ENCODE data around the gene MANBA.

DNA sequence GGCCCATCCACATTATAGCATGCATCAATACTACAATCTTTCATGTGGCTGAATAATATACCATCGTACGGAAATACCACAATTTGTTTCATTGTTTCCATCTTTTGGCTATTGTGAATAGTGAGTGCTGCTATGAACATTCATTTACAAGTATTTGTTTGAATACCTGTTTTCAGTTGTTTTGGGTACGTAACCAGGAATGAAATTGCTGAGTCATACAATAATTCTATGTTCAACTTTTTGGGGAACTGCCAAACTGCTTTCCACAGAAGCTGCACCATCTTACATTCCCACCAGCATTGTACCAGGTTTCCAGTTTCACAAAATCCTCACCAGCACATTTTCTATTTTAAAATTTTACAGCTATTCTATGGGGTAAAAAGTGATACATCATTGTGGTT lies 28.5 kb upstream of the MANBA start:
- TF ChIP-seq POLR2A (IDR thresholded peaks at IDR 0.05): no peak
- TF ChIP-seq, protein P1, sequence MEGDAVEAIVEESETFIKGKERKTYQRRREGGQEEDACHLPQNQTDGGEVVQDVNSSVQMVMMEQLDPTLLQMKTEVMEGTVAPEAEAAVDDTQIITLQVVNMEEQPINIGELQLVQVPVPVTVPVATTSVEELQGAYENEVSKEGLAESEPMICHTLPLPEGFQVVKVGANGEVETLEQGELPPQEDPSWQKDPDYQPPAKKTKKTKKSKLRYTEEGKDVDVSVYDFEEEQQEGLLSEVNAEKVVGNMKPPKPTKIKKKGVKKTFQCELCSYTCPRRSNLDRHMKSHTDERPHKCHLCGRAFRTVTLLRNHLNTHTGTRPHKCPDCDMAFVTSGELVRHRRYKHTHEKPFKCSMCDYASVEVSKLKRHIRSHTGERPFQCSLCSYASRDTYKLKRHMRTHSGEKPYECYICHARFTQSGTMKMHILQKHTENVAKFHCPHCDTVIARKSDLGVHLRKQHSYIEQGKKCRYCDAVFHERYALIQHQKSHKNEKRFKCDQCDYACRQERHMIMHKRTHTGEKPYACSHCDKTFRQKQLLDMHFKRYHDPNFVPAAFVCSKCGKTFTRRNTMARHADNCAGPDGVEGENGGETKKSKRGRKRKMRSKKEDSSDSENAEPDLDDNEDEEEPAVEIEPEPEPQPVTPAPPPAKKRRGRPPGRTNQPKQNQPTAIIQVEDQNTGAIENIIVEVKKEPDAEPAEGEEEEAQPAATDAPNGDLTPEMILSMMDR (IDR thresholded peaks at IDR 0.05): no peak
- TF ChIP-seq EP300 (IDR thresholded peaks at IDR 0.05): no peak

Data from ovary (tissue), 3 donors.